HEK293 (cell line): ENCODE data around the gene DMAC2.

Experiments used
- CTCF ChIA-PET: fragments of 350-600 bp; formaldehyde crosslinking; extraction: SDS; loops from one replicate; lab custom pipeline; 2021; ENCODE audit warnings: antibody characterized with exemption; lab: Yijun Ruan, JAX
- POLR2A ChIA-PET: fragments of 300-600 bp; formaldehyde crosslinking; extraction: SDS; loops from one replicate; lab custom pipeline; 2020; ENCODE audit warnings: antibody characterized with exemption, inconsistent platforms; lab: Yijun Ruan, JAX
- H3K27ac ChIP-seq: fragments of 200-500 bp; sonication (Bioruptor generic); 2 replicates; pipeline ENCODE4 v1.5.1; 2014; ENCODE audit warnings: low read depth, low read length, control low read depth, inconsistent platforms; ENCODE audit errors: extremely low read depth
- H3K36me3 ChIP-seq, 2 experiments: fragments of 200-500 bp in 1 of 2; sonication (Bioruptor generic) in 1 of 2; 1 replicate in 1 of 2; 2 replicates in 1 of 2; pipeline ENCODE4 v1.5.1; 2014 to 2017; ENCODE audit warnings: inconsistent platforms in 2 of 2, low read length in 2 of 2; ENCODE audit not compliant: control insufficient read depth in 2 of 2, insufficient read depth in 1 of 2
- H3K4me1 ChIP-seq: fragments of 200-500 bp; sonication (Bioruptor generic); 2 replicates; pipeline ENCODE4 v1.5.1; 2014; ENCODE audit warnings: mild to moderate bottlenecking, low read length, inconsistent platforms; ENCODE audit not compliant: control insufficient read depth, insufficient read depth
- H3K4me3 ChIP-seq: 2 replicates; pipeline ENCODE4 v1.5.1; 2011; ENCODE audit warnings: low read depth, mild to moderate bottlenecking, control low read depth, low read length, moderate library complexity
- H3K9me3 ChIP-seq: fragments of 200-500 bp; sonication (Bioruptor generic); 2 replicates; pipeline ENCODE4 v1.5.1; 2014; ENCODE audit warnings: low read depth, low read length, inconsistent platforms; ENCODE audit not compliant: control insufficient read depth, insufficient read depth
- EGR2 ChIP-seq: fragments of 450-650 bp; formaldehyde crosslinking; IDR thresholded peaks from 2 replicates; pipeline ENCODE4 v1.5.1; 2016; ENCODE audit warnings: low read depth, missing biosample characterization, missing genetic modification characterization
- HOXA7 ChIP-seq: sonication (generic); formaldehyde crosslinking; IDR thresholded peaks from 2 replicates; pipeline ENCODE4 v1.8.1; 2022; ENCODE audit warnings: missing genetic modification reagents, borderline replicate concordance
- RBAK ChIP-seq: fragments of 450-650 bp; formaldehyde crosslinking; IDR thresholded peaks from 2 replicates; pipeline ENCODE4 v1.5.1; 2016; ENCODE audit warnings: missing biosample characterization, missing genetic modification characterization
- REPIN1 ChIP-seq: fragments of 450-650 bp; formaldehyde crosslinking; IDR thresholded peaks from 2 replicates; pipeline ENCODE4 v1.5.1; 2017; ENCODE audit warnings: missing biosample characterization, missing genetic modification characterization, low read depth
- ZFHX2 ChIP-seq: fragments of 450-650 bp; formaldehyde crosslinking; conservative IDR thresholded peaks from 2 replicates; pipeline ENCODE4 v1.5.1; 2016; ENCODE audit warnings: missing biosample characterization, missing genetic modification characterization
- ZNF140 ChIP-seq: fragments of 450-650 bp; formaldehyde crosslinking; IDR thresholded peaks from 2 replicates; pipeline ENCODE4 v1.5.1; 2016; ENCODE audit warnings: missing biosample characterization, missing genetic modification characterization
- ZNF223 ChIP-seq: fragments of 450-650 bp; formaldehyde crosslinking; IDR thresholded peaks from 2 replicates; pipeline ENCODE4 v1.5.1; 2016; ENCODE audit warnings: missing biosample characterization, missing genetic modification characterization
- ZNF341 ChIP-seq: fragments of 450-650 bp; formaldehyde crosslinking; IDR thresholded peaks from 2 replicates; pipeline ENCODE4; 2016; ENCODE audit warnings: low read depth, missing biosample characterization, missing genetic modification characterization
- ZNF473 ChIP-seq: fragments of 450-650 bp; formaldehyde crosslinking; IDR thresholded peaks from 2 replicates; pipeline ENCODE4 v1.5.1; 2017; ENCODE audit warnings: missing biosample characterization, missing genetic modification characterization
- ZNF48 ChIP-seq: fragments of 450-650 bp; formaldehyde crosslinking; IDR thresholded peaks from 2 replicates; pipeline ENCODE4 v1.5.1; 2016; ENCODE audit warnings: missing biosample characterization, missing genetic modification characterization
- ZNF549 ChIP-seq: fragments of 450-650 bp; IDR thresholded peaks from 2 replicates; pipeline ENCODE4 v1.5.1; 2018; ENCODE audit warnings: missing biosample characterization, missing genetic modification characterization, mild to moderate bottlenecking, inconsistent platforms, moderate library complexity
- ZNF777 ChIP-seq: fragments of 450-650 bp; formaldehyde crosslinking; IDR thresholded peaks from 2 replicates; pipeline ENCODE4 v1.5.1; 2017; ENCODE audit warnings: missing biosample characterization, missing genetic modification characterization, borderline replicate concordance
- TF ChIP-seq, protein P1 (sequence below): IDR thresholded peaks from 2 replicates; pipeline ENCODE4 v1.6.1; 2011; ENCODE audit warnings: mild to moderate bottlenecking, low read depth, low read length, borderline replicate concordance
- TF ChIP-seq, protein P2 (sequence below): fragments of 450-650 bp; formaldehyde crosslinking; conservative IDR thresholded peaks from 2 replicates; pipeline ENCODE4 v1.5.1; 2016; ENCODE audit warnings: low read depth, missing biosample characterization, missing genetic modification characterization
- TF ChIP-seq, protein P3 (sequence below): fragments of 450-650 bp; formaldehyde crosslinking; IDR thresholded peaks from 2 replicates; pipeline ENCODE4 v1.5.1; 2016; ENCODE audit warnings: missing biosample characterization, missing genetic modification characterization
- TF ChIP-seq, protein P4 (sequence below): fragments of 450-650 bp; formaldehyde crosslinking; IDR thresholded peaks from 2 replicates; pipeline ENCODE4 v1.5.0; 2017; ENCODE audit warnings: missing biosample characterization, missing genetic modification characterization, borderline replicate concordance

DMAC2 gene

DNA sequence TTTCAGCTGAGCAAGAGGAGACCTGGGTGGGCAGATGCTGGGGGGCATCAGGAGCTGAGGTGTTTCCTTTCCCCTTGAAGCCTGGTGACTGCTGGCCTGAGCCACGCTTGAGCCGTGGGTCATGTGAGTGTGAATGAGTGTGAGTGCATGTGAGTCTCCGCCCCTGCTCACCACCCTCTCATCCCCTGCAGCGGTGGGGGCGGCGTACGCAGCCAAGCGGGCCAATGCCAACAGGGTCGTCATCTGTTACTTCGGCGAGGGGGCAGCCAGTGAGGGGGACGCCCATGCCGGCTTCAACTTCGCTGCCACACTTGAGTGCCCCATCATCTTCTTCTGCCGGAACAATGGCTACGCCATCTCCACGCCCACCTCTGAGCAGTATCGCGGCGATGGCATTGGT is 17.7 kb downstream of the DMAC2 start:
- Histone ChIP-seq H3K27ac (no peak overlapping the region), H3K4me1 (peaks cover 5% of the 10 kb centered on the region), H3K4me3 (no peak overlapping the region), H3K9me3 (no peaks in the 10 kb centered on the region), H3K36me3 (peaks cover 27 to 57% of the 10 kb centered on the region in 2 experiments)
- TF ChIP-seq ZFHX2 (tag by site-specific recombination) (peak; percentile 24; the same call in 1 of the 2 replicates), EGR2 (tag by site-specific recombination) (0 out of 2 replicates have a peak, but pooled peaks have one; percentile 29)
- TF ChIP-seq, protein P1, sequence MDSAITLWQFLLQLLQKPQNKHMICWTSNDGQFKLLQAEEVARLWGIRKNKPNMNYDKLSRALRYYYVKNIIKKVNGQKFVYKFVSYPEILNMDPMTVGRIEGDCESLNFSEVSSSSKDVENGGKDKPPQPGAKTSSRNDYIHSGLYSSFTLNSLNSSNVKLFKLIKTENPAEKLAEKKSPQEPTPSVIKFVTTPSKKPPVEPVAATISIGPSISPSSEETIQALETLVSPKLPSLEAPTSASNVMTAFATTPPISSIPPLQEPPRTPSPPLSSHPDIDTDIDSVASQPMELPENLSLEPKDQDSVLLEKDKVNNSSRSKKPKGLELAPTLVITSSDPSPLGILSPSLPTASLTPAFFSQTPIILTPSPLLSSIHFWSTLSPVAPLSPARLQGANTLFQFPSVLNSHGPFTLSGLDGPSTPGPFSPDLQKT: no peak
- CTCF ChIA-PET: interaction anchor here (0.5 to 1.0 kb wide), 2 partner anchors 9 to 335 kb away, joined by 3 read pairs; no protein-coding TSS in a partner anchor
- POLR2A ChIA-PET: no interaction called here

DNA sequence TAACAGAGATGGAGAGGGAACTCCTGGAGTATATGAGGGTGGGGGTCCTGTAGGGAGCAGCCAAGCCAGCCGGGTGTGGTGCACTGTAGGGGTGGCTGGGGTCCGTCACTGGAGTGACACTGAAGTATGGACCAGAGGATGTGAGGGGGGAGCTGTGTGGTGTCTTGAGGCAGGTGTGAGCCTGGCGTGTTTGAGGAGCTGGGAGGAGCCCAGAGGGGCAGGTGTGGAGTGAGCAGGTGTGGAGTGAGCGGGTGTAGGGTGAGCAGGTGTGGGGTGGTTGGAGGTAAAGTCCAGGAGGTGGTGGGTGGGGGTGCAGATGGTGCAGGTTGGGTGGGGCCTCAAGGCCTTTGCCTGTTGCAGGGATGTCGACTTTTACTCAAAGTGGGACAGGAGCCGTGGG is 18.4 kb downstream of the DMAC2 start:
- POLR2A ChIA-PET: no interaction called here
- H3K9me3 ChIP-seq: no peaks in the 10 kb centered on the region

More for the DNA sequence above, 18.4 kb downstream of the DMAC2 start:
- Histone ChIP-seq H3K4me3 (no peak overlapping the region), H3K36me3 (peaks cover 33 to 57% of the 10 kb centered on the region in 2 experiments), H3K27ac (no peak overlapping the region), H3K4me1 (no peaks in the 10 kb centered on the region; the same call in 1 of the 2 replicates)
- TF ChIP-seq ZNF48 (no peak), ZNF223 (tag by site-specific recombination) (no peak), ZNF777 (no peak), RBAK (tag by site-specific recombination) (no peak), ZNF549 (tag by site-specific recombination) (no peak), ZNF473 (tag by site-specific recombination) (no peak), REPIN1 (tag by site-specific recombination) (no peak), ZNF140 (tag by site-specific recombination) (no peak), ZNF341 (tag by site-specific recombination) (no peak), HOXA7 (CRISPR knock-in tag) (no peak)
- TF ChIP-seq, protein P2, sequence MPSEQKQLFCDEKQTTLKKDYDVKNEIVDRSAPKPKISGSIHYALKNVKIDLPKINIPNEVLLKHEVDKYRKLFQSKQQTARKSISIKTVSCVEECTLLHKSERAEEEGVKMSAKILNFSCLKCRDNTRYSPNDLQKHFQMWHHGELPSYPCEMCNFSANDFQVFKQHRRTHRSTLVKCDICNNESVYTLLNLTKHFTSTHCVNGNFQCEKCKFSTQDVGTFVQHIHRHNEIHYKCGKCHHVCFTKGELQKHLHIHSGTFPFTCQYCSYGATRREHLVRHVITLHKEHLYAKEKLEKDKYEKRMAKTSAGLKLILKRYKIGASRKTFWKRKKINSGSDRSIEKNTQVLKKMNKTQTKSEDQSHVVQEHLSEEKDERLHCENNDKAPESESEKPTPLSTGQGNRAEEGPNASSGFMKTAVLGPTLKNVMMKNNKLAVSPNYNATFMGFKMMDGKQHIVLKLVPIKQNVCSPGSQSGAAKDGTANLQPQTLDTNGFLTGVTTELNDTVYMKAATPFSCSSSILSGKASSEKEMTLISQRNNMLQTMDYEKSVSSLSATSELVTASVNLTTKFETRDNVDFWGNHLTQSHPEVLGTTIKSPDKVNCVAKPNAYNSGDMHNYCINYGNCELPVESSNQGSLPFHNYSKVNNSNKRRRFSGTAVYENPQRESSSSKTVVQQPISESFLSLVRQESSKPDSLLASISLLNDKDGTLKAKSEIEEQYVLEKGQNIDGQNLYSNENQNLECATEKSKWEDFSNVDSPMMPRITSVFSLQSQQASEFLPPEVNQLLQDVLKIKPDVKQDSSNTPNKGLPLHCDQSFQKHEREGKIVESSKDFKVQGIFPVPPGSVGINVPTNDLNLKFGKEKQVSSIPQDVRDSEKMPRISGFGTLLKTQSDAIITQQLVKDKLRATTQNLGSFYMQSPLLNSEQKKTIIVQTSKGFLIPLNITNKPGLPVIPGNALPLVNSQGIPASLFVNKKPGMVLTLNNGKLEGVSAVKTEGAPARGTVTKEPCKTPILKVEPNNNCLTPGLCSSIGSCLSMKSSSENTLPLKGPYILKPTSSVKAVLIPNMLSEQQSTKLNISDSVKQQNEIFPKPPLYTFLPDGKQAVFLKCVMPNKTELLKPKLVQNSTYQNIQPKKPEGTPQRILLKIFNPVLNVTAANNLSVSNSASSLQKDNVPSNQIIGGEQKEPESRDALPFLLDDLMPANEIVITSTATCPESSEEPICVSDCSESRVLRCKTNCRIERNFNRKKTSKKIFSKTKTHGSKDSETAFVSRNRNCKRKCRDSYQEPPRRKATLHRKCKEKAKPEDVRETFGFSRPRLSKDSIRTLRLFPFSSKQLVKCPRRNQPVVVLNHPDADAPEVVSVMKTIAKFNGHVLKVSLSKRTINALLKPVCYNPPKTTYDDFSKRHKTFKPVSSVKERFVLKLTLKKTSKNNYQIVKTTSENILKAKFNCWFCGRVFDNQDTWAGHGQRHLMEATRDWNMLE (tag by site-specific recombination): no peak
- TF ChIP-seq, protein P3, sequence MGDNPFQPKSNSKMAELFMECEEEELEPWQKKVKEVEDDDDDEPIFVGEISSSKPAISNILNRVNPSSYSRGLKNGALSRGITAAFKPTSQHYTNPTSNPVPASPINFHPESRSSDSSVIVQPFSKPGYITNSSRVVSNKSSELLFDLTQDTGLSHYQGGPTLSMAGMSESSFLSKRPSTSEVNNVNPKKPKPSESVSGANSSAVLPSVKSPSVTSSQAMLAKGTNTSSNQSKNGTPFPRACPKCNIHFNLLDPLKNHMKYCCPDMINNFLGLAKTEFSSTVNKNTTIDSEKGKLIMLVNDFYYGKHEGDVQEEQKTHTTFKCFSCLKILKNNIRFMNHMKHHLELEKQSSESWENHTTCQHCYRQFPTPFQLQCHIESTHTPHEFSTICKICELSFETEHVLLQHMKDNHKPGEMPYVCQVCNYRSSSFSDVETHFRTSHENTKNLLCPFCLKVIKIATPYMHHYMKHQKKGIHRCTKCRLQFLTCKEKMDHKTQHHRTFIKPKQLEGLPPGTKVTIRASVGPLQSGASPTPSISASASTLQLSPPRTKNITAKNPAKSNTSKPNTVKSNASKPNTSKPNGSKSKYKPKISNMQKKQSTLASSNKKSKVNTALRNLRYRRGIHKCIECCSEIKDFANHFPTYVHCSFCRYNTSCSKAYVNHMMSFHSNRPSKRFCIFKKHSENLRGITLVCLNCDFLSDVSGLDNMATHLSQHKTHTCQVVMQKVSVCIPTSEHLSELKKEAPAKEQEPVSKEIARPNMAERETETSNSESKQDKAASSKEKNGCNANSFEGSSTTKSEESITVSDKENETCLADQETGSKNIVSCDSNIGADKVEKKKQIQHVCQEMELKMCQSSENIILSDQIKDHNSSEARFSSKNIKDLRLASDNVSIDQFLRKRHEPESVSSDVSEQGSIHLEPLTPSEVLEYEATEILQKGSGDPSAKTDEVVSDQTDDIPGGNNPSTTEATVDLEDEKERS (tag by site-specific recombination): no peak
- TF ChIP-seq, protein P4, sequence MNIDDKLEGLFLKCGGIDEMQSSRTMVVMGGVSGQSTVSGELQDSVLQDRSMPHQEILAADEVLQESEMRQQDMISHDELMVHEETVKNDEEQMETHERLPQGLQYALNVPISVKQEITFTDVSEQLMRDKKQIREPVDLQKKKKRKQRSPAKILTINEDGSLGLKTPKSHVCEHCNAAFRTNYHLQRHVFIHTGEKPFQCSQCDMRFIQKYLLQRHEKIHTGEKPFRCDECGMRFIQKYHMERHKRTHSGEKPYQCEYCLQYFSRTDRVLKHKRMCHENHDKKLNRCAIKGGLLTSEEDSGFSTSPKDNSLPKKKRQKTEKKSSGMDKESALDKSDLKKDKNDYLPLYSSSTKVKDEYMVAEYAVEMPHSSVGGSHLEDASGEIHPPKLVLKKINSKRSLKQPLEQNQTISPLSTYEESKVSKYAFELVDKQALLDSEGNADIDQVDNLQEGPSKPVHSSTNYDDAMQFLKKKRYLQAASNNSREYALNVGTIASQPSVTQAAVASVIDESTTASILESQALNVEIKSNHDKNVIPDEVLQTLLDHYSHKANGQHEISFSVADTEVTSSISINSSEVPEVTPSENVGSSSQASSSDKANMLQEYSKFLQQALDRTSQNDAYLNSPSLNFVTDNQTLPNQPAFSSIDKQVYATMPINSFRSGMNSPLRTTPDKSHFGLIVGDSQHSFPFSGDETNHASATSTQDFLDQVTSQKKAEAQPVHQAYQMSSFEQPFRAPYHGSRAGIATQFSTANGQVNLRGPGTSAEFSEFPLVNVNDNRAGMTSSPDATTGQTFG (tag by site-specific recombination): no peak
- CTCF ChIA-PET: interaction anchor here (0.6 to 1.3 kb wide), 3 partner anchors 10 to 1069 kb away, joined by 3 read pairs; no protein-coding TSS in a partner anchor
